ENCODE data around the gene HHEX. TPM values are rescaled to one million over a fixed set of nuclear protein-coding genes. Genes with fewer than 3 reads are reported as not detected.

Gene HHEX
- total RNA-seq (2022; extraction: Qiagen RNA extraction): 10.7 to 12.2 TPM (median 11.7 TPM) in 5 replicates

GRCh38 chr10:92689663-92690210 is at the start of gene HHEX:
HHEX (plus strand) TSS chr10:92689955; CDS start chr10:92689987, 32 bp downstream.

Other genes with a start within 250 kb of the HHEX start
- gene IDE, start 115.9 kb upstream of the HHEX start, total RNA-seq (2022; extraction: Qiagen RNA extraction): 17.7 to 25.7 TPM (median 23.7 TPM) in 5 replicates
- gene KIF11, start 96.8 kb upstream of the HHEX start, total RNA-seq (2022; extraction: Qiagen RNA extraction): 28.7 to 46.4 TPM (median 34.3 TPM) in 5 replicates
- 11.9 to 26.7 TPM (median 14.9 TPM) in 5 replicates for gene EXOC6, start 158.6 kb downstream of the HHEX start, total RNA-seq (2022; extraction: Qiagen RNA extraction)

Measured in A549 treated with Hydrocortisone at 1 μM for 4 hours (cell line).